SK-N-MC (cell line): ENCODE data around the gene LCT.

Source experiments
- EZH2 ChIP-seq: fragments of 200-600 bp; sonication (generic); IDR thresholded peaks from one replicate; pipeline ENCODE4 v1.6.1; 2017; ENCODE audit warnings: antibody characterized with exemption
- POLR2AphosphoS5 ChIP-seq: IDR thresholded peaks from 2 replicates; pipeline ENCODE4 v1.6.1; 2012; ENCODE audit warnings: mild to moderate bottlenecking, low read depth, low read length, borderline replicate concordance

DNA sequence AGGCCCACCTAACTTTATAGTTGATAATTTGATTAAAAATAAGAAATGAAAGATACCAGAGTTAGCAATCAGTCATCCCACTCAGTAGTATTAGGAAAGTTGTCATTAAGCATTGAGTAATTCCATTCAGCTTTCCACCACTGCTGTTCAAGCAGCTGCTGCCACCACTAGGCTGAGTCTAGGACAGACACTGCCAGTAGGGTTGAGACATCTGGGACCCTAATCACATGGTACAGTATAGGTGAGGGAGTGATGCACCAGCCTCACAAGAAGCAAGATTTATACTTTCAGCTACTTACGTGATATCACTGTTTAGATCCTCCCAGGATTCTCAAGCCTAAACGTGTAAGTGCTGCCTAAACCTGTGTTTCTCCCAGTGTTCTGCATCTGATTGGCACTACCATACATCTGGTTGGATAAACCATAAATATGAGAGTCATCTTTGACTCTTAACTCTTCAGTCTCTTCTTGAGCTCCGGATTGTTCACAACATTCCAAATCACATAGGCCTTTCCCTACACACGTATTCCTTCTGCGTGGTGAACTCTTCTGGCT is 92.1 kb downstream of the LCT start:
- no peak for TF ChIP-seq EZH2
- TF ChIP-seq POLR2AphosphoS5: no peak
